Panc1 (cell line): ENCODE results near the gene SLC43A2. TPM values are rescaled to one million over a fixed set of nuclear protein-coding genes. Genes with fewer than 3 reads are reported as not detected.

Experiments used
- ATAC-seq: fragments of 200-7000 bp; cut with Tn5 transposase; 2 replicates; pipeline ENCODE4 v1.9.1; 2020; ENCODE audit warnings: mild to moderate bottlenecking, moderate library complexity
- BruUV-seq: library from RNA; stranded (reverse); fragments of 400-500 nt; replicated peaks from 2 replicates; lab custom pipeline; 2021; lab: Mats Ljungman, UMichigan
- CTCF ChIA-PET: fragments of 300-600 bp; sonication (Branson Sonifier 250); formaldehyde crosslinking; loops from one replicate; lab custom pipeline; 2022; ENCODE audit warnings: antibody characterized with exemption; lab: Charles Lee
- POLR2A ChIA-PET: fragments of 300-600 bp; sonication (Branson Sonifier 250); formaldehyde crosslinking; loops from one replicate; lab custom pipeline; 2022; ENCODE audit warnings: antibody characterized with exemption; lab: Charles Lee
- DNase-seq: peaks from one replicate; pipeline ENCODE4 v3.0.0-alpha.2; 2010; ENCODE audit warnings: low read depth, low spot score
- H3K27ac ChIP-seq: 2 replicates; pipeline ENCODE4 v1.5.1; 2011; ENCODE audit warnings: mild to moderate bottlenecking, low read length, inconsistent platforms
- H3K27me3 ChIP-seq: fragments of 200-500 bp; sonication (Bioruptor generic); 2 replicates; pipeline ENCODE4 v1.6.0; 2014; ENCODE audit warnings: low read length, inconsistent platforms; ENCODE audit not compliant: control insufficient read depth, insufficient read depth
- H3K36me3 ChIP-seq: fragments of 200-500 bp; sonication (Bioruptor generic); 2 replicates; pipeline ENCODE4 v1.5.1; 2014; ENCODE audit warnings: inconsistent platforms, mild to moderate bottlenecking, low read length, moderate library complexity; ENCODE audit not compliant: control insufficient read depth, insufficient read depth
- H3K4me1 ChIP-seq: 2 replicates; pipeline ENCODE4 v1.5.1; 2011; ENCODE audit warnings: inconsistent platforms, mild to moderate bottlenecking, low read length, moderate library complexity; ENCODE audit not compliant: control insufficient read depth, insufficient read depth
- H3K4me3 ChIP-seq, 2 experiments: 2 replicates each; pipeline ENCODE4 v1.5.1; 2011 to 2012; ENCODE audit warnings: low read depth in 2 of 2, low read length in 2 of 2, mild to moderate bottlenecking in 2 of 2, inconsistent platforms in 1 of 2, moderate library complexity in 1 of 2
- H3K9me3 ChIP-seq: fragments of 200-500 bp; sonication (Bioruptor generic); 2 replicates; pipeline ENCODE4 v1.5.1; 2014; ENCODE audit warnings: low read depth, mild to moderate bottlenecking, inconsistent platforms, low read length, moderate library complexity; ENCODE audit not compliant: control insufficient read depth, insufficient read depth
- POLR2AphosphoS5 ChIP-seq: IDR thresholded peaks from 2 replicates; pipeline ENCODE4 v1.6.1; 2012; ENCODE audit warnings: mild to moderate bottlenecking, low read depth, low read length, moderate library complexity
- SIN3A ChIP-seq: IDR thresholded peaks from 2 replicates; pipeline ENCODE4 v1.6.1; 2012; ENCODE audit warnings: low read depth, mild to moderate bottlenecking, low read length, moderate library complexity, borderline replicate concordance; ENCODE audit not compliant: insufficient read depth
- TCF7L2 ChIP-seq: IDR thresholded peaks from 2 replicates; pipeline ENCODE4 v1.6.1; 2011; ENCODE audit warnings: mild to moderate bottlenecking, low read depth, low read length, inconsistent platforms
- in situ Hi-C: cut with HindIII; loops from 2 replicates; pipeline ENCODE4 v1.10.0; 2016; ENCODE audit warnings: low sequenced_read_pairs, low pct_unique_long_range_greater_than_20kb
- intact Hi-C: fragments of 100-400 bp; cut with micrococcal nuclease; formaldehyde crosslinking; loops from one replicate; pipeline ENCODE4 v1.10.0; 2022; ENCODE audit not compliant: unreplicated experiment
- total RNA-seq: library from RNA; stranded (reverse); gene quantifications from one replicate; pipeline ENCODE4 v1.2.1, GENCODE V29; 2021; ENCODE audit not compliant: unreplicated experiment
- TF ChIP-seq, protein P1 (sequence below), 2 experiments: IDR thresholded peaks; 2 replicates each; pipeline ENCODE4 v1.6.1; 2011 to 2012; ENCODE audit warnings: low read depth in 2 of 2, control low read depth in 1 of 2, low read length in 1 of 2, mild to moderate bottlenecking in 1 of 2, moderate library complexity in 1 of 2; ENCODE audit not compliant: insufficient read depth in 1 of 2
- TF ChIP-seq, protein P2 (sequence below): fragments of 450-650 bp; IDR thresholded peaks from 2 replicates; pipeline ENCODE4 v1.5.1; 2017; ENCODE audit warnings: mild to moderate bottlenecking

Gene SLC43A2
- total RNA-seq, 1 experiment from 2014 or later = 23.3 TPM

DNA sequence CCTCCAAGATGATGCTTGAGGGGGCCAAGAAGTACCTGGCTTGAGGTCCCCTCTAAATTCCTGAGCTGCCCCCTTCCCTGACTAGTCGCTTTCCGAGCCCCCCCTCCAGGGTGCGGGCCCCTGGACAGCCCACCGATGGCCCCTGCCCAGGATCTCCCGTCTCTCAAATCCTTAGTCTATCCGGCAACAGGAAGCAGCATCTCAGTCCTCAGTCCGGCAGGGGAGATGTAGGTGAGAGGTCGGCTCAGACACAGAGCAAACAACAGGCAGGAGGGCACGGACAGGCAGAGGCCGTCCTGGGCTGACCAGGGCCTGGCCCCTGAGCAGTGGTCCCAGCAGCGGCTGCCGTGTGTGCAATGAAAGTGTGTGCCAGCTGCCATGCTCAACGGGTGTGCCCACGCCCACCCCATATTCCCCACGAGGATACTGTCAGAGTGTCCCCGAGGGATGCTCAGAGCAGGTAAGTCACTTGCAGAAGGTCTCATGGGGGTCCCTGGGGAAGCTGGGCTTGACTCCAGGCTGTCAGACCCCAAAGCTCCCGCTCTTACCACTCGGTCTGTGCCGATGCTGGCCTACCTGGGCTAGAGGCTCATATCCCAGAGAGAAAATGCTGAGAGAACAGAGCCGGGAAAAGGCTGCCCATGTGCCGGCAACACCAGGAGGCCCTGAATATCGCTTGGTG is 7.2 kb downstream of the SLC43A2 start:
- H3K4me1 ChIP-seq = no peaks in the 10 kb centered on the region
- ChIA-PET CTCF (no interaction called here), POLR2A (no interaction called here)
- H3K9me3 ChIP-seq = no peaks in the 10 kb centered on the region
- TF ChIP-seq, protein P1, sequence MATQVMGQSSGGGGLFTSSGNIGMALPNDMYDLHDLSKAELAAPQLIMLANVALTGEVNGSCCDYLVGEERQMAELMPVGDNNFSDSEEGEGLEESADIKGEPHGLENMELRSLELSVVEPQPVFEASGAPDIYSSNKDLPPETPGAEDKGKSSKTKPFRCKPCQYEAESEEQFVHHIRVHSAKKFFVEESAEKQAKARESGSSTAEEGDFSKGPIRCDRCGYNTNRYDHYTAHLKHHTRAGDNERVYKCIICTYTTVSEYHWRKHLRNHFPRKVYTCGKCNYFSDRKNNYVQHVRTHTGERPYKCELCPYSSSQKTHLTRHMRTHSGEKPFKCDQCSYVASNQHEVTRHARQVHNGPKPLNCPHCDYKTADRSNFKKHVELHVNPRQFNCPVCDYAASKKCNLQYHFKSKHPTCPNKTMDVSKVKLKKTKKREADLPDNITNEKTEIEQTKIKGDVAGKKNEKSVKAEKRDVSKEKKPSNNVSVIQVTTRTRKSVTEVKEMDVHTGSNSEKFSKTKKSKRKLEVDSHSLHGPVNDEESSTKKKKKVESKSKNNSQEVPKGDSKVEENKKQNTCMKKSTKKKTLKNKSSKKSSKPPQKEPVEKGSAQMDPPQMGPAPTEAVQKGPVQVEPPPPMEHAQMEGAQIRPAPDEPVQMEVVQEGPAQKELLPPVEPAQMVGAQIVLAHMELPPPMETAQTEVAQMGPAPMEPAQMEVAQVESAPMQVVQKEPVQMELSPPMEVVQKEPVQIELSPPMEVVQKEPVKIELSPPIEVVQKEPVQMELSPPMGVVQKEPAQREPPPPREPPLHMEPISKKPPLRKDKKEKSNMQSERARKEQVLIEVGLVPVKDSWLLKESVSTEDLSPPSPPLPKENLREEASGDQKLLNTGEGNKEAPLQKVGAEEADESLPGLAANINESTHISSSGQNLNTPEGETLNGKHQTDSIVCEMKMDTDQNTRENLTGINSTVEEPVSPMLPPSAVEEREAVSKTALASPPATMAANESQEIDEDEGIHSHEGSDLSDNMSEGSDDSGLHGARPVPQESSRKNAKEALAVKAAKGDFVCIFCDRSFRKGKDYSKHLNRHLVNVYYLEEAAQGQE (IDR thresholded peaks at IDR 0.05; ENCODE audit: insufficient read depth in 1 of 2, low read depth in 2 of 2, low read length in 1 of 2) = no peak
- TF ChIP-seq TCF7L2 (no peak), POLR2AphosphoS5 (no peak), SIN3A (no peak)
- TF ChIP-seq, protein P2, sequence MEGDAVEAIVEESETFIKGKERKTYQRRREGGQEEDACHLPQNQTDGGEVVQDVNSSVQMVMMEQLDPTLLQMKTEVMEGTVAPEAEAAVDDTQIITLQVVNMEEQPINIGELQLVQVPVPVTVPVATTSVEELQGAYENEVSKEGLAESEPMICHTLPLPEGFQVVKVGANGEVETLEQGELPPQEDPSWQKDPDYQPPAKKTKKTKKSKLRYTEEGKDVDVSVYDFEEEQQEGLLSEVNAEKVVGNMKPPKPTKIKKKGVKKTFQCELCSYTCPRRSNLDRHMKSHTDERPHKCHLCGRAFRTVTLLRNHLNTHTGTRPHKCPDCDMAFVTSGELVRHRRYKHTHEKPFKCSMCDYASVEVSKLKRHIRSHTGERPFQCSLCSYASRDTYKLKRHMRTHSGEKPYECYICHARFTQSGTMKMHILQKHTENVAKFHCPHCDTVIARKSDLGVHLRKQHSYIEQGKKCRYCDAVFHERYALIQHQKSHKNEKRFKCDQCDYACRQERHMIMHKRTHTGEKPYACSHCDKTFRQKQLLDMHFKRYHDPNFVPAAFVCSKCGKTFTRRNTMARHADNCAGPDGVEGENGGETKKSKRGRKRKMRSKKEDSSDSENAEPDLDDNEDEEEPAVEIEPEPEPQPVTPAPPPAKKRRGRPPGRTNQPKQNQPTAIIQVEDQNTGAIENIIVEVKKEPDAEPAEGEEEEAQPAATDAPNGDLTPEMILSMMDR = no peak
- H3K36me3 ChIP-seq = no peaks in the 10 kb centered on the region
- H3K4me3 ChIP-seq = no peak overlapping the region
- in situ Hi-C loops (no loop called here), intact Hi-C loops (no loop called here)
- no peak for DNase-seq
- BruUV-seq = no TSS peak
- no peaks in the 10 kb centered on the region for H3K27me3 ChIP-seq
- H3K27ac ChIP-seq = no peak overlapping the region
- ATAC-seq = no peak

- H3K27ac ChIP-seq = no peak overlapping the region
- ChIA-PET POLR2A (no interaction called here), CTCF (no interaction called here)
- intact Hi-C loops (no loop called here), in situ Hi-C loops (no loop called here)
- H3K27me3 ChIP-seq = no peaks in the 10 kb centered on the region
- TF ChIP-seq POLR2AphosphoS5 (no peak), TCF7L2 (no peak), SIN3A (no peak)
- TF ChIP-seq, protein P2 = no peak
- TF ChIP-seq, protein P1 (IDR thresholded peaks at IDR 0.05; ENCODE audit: insufficient read depth in 1 of 2, low read depth in 2 of 2, low read length in 1 of 2) = no peak
- no peak for ATAC-seq
- no TSS peak for BruUV-seq
- H3K9me3 ChIP-seq = no peaks in the 10 kb centered on the region
- no peak for DNase-seq
- H3K4me3 ChIP-seq = no peak overlapping the region
- H3K36me3 ChIP-seq = no peaks in the 10 kb centered on the region
- H3K4me1 ChIP-seq = no peaks in the 10 kb centered on the region
Observed at GRCh38 chr17:1620486-1620885, 8.1 kb downstream of the SLC43A2 start.
